HL-60 (cell line): ENCODE measurements around the gene KIAA1755.

Experiments used
- DNase-seq, 2 experiments: peaks; one replicate each; pipeline ENCODE4 v3.0.0-alpha.2; 2010 to 2020; ENCODE audit warnings: low read depth in 1 of 2, low spot score in 1 of 2
- H3K27ac ChIP-seq: fragments of 250-450 bp; sonication (Bioruptor Pico); replicated peaks from 2 replicates; pipeline ENCODE4 v1.5.1; 2020; ENCODE audit warnings: mild to moderate bottlenecking, moderate library complexity
- H3K27me3 ChIP-seq: fragments of 250-450 bp; sonication (Bioruptor Pico); 2 replicates; pipeline ENCODE4 v1.5.1; 2021; ENCODE audit warnings: mild to moderate bottlenecking, moderate library complexity; ENCODE audit not compliant: insufficient read depth, poor library complexity, severe bottlenecking
- H3K4me3 ChIP-seq: replicated peaks from 2 replicates; pipeline ENCODE4 v1.5.1; 2011; ENCODE audit warnings: mild to moderate bottlenecking, control low read depth, low read length; ENCODE audit not compliant: insufficient read depth
- GABPA ChIP-seq: IDR thresholded peaks from 2 replicates; pipeline ENCODE4 v1.6.1; 2012; ENCODE audit warnings: low read depth
- POLR2AphosphoS5 ChIP-seq: IDR thresholded peaks from 2 replicates; pipeline ENCODE4 v1.6.1; 2012; ENCODE audit warnings: low read depth
- REST ChIP-seq: IDR thresholded peaks from 2 replicates; pipeline ENCODE4 v1.6.1; 2012; ENCODE audit warnings: low read depth; ENCODE audit not compliant: insufficient replicate concordance
- SPI1 ChIP-seq: IDR thresholded peaks from 2 replicates; pipeline ENCODE4 v1.6.1; 2012; ENCODE audit warnings: low read depth, mild to moderate bottlenecking, borderline replicate concordance
- TF ChIP-seq, protein P1 (sequence below): IDR thresholded peaks from one replicate; pipeline ENCODE4 v1.5.1; 2011; ENCODE audit warnings: low read length, control low read depth, inconsistent platforms; ENCODE audit not compliant: insufficient read depth

KIAA1755 gene

DNA sequence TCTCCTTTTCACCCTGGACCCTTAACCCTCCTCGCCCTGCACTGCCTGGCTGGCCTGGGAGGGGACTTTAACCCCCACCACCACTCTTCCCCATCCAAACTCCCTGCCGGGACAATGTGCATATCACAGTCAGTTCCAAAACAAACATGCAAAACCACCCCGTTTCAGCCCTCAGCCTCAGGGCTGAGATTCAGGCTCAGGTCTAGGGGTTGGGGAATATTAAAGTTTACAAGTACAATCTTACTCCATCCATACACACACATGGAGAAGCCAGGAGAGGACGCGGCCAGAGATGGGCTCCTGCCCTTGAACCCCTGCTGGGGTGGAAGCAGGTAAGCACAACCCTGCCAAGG is 534 bp downstream of the KIAA1755 start:
- DNase-seq = no peak
- no peak overlapping the region for H3K27ac ChIP-seq
- no peaks in the 10 kb centered on the region for H3K27me3 ChIP-seq
- H3K4me3 ChIP-seq = no peak overlapping the region
- TF ChIP-seq POLR2AphosphoS5 (no peak), SPI1 (no peak), GABPA (no peak), REST (no peak)
- TF ChIP-seq, protein P1, sequence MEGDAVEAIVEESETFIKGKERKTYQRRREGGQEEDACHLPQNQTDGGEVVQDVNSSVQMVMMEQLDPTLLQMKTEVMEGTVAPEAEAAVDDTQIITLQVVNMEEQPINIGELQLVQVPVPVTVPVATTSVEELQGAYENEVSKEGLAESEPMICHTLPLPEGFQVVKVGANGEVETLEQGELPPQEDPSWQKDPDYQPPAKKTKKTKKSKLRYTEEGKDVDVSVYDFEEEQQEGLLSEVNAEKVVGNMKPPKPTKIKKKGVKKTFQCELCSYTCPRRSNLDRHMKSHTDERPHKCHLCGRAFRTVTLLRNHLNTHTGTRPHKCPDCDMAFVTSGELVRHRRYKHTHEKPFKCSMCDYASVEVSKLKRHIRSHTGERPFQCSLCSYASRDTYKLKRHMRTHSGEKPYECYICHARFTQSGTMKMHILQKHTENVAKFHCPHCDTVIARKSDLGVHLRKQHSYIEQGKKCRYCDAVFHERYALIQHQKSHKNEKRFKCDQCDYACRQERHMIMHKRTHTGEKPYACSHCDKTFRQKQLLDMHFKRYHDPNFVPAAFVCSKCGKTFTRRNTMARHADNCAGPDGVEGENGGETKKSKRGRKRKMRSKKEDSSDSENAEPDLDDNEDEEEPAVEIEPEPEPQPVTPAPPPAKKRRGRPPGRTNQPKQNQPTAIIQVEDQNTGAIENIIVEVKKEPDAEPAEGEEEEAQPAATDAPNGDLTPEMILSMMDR = no peak

- Histone ChIP-seq H3K27ac (no peak overlapping the region), H3K4me3 (no peak overlapping the region), H3K27me3 (no peaks in the 10 kb centered on the region)
- TF ChIP-seq POLR2AphosphoS5 (no peak), REST (no peak), SPI1 (no peak), GABPA (no peak)
- TF ChIP-seq, protein P1 = no peak
- no peak for DNase-seq
These were observed 1.9 kb downstream of the KIAA1755 start for GRCh38 chr20:38258545-38259215.

GRCh38 chr20:38256966-38257365 is 3.6 kb downstream of the KIAA1755 start:
- TF ChIP-seq, protein P1 = no peak
- TF ChIP-seq REST = no peak
- DNase-seq = no peak
- H3K27ac ChIP-seq = no peak overlapping the region
- no peak overlapping the region for H3K4me3 ChIP-seq
- no peaks in the 10 kb centered on the region for H3K27me3 ChIP-seq
